Endodermal cell (in vitro differentiated cells): Measurements from ENCODE around the gene PDE4C. TPM values are rescaled to one million over a fixed set of nuclear protein-coding genes. Genes with fewer than 3 reads are reported as not detected.

Experiments used
- DNase-seq: peaks from one replicate; pipeline ENCODE4 v3.0.0-alpha.2; 2017
- H3K27ac ChIP-seq: 2 replicates; pipeline ENCODE4 v1.5.1; 2013; ENCODE audit warnings: mild to moderate bottlenecking, low read depth, low read length, moderate library complexity
- H3K27me3 ChIP-seq: 2 replicates; pipeline ENCODE4 v1.6.1; 2013; ENCODE audit warnings: mild to moderate bottlenecking, low read length, moderate library complexity; ENCODE audit not compliant: insufficient read depth, control insufficient read depth, poor library complexity, severe bottlenecking
- H3K36me3 ChIP-seq: 2 replicates; pipeline ENCODE4 v1.7.0; 2013; ENCODE audit warnings: mild to moderate bottlenecking, low read length, moderate library complexity; ENCODE audit not compliant: control insufficient read depth, insufficient read depth
- H3K4me1 ChIP-seq: one replicate; pipeline ENCODE4 v1.7.0; 2013; ENCODE audit warnings: low read length; ENCODE audit not compliant: control insufficient read depth, insufficient read depth
- H3K4me3 ChIP-seq: 2 replicates; pipeline ENCODE4 v1.5.1; 2013; ENCODE audit warnings: mild to moderate bottlenecking, low read length, moderate library complexity
- H3K9ac ChIP-seq: 2 replicates; pipeline ENCODE4 v1.6.1; 2013; ENCODE audit warnings: mild to moderate bottlenecking, low read length, moderate library complexity; ENCODE audit not compliant: poor library complexity, severe bottlenecking; ENCODE audit errors: extremely low read depth
- H3K9me3 ChIP-seq: 2 replicates; pipeline ENCODE4 v1.6.1; 2013; ENCODE audit warnings: mild to moderate bottlenecking, low read length, moderate library complexity; ENCODE audit not compliant: control insufficient read depth
- H3K27ac Mint-ChIP-seq: 2 replicates; pipeline ENCODE4 v1.8.0; 2020; ENCODE audit warnings: mixed read lengths
- H3K27me3 Mint-ChIP-seq: 2 replicates; pipeline ENCODE4 v1.8.0; 2021; ENCODE audit warnings: mild to moderate bottlenecking, mixed read lengths; ENCODE audit not compliant: insufficient read depth
- H3K36me3 Mint-ChIP-seq: 2 replicates; pipeline ENCODE4 v1.8.0; 2020; ENCODE audit warnings: low read depth, mixed read lengths
- H3K4me1 Mint-ChIP-seq: 2 replicates; pipeline ENCODE4 v1.8.0; 2020; ENCODE audit warnings: mixed read lengths
- H3K4me3 Mint-ChIP-seq: 2 replicates; pipeline ENCODE4 v1.8.0; 2020; ENCODE audit warnings: mild to moderate bottlenecking, moderate library complexity, mixed read lengths
- H3K9me3 Mint-ChIP-seq: 2 replicates; pipeline ENCODE4 v1.8.0; 2020; ENCODE audit warnings: mild to moderate bottlenecking, mixed read lengths
- CTCF ChIP-seq: fragments of 200-600 bp; sonication (generic); conservative IDR thresholded peaks from 2 replicates; pipeline ENCODE4 v1.5.0; 2021; ENCODE audit warnings: antibody characterized with exemption, mild to moderate bottlenecking
- WGBS, 2 experiments: methylation state at CpG; one replicate each; pipeline versions ENCODE4 v1.1.5 to v1.1.7; 2013; ENCODE audit warnings: missing lambda C conversion rate in 2 of 2, mixed read lengths in 1 of 2; ENCODE audit not compliant: insufficient coverage in 1 of 2, insufficient read length in 1 of 2; 5-methylcytosine and 5-hydroxymethylcytosine counted together
- total RNA-seq, 2 donors: library from RNA; stranded (reverse); fragmentation: NEBNext Ultra II Directional in 1 of 2; extraction: Animal tissue kit (Norgen Biotek cat#: 25700) in 1 of 2; gene quantifications; 2 replicates in 1 of 2; 3 replicates in 1 of 2; pipeline ENCODE4 v1.2.1, GENCODE V29; 2021

The PDE4C gene
- total RNA-seq, 2 donors from 2014 or later, result 1.1 to 2.4 TPM

DNA sequence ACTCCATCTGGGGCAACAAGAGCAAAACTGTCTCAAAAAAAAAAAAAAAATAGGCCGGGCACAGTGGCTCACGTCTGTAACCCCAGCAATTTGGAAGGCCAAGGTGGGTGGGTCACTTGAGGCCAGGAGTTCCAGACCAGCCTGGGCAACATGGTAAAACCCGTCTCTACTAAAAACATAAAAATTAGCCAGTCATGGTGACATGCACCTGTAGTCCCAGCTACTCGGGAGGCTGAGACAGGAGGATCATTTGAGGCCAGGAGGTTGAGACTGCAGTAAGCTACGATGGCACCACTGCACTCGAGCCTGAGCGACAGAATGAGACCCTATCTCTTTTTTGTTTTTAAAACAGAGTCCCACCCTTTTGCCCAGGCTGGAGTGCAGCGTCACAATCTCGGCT lies 44.1 kb upstream of the PDE4C start:
- Histone ChIP-seq H3K36me3 (peaks cover 1% of the 10 kb centered on the region), H3K27me3 (no peaks in the 10 kb centered on the region), H3K4me1 (no peaks in the 10 kb centered on the region), H3K9ac (no peak overlapping the region), H3K27ac (no peak overlapping the region), H3K9me3 (no peaks in the 10 kb centered on the region), H3K4me3 (no peak overlapping the region)
- 92 to 96% methylated on average over 7 to 9 of the region's 9 CpGs for WGBS, 2 experiments
- Mint-ChIP-seq H3K36me3 (peaks cover 28% of the 10 kb centered on the region), H3K27me3 (peaks cover 2% of the 10 kb centered on the region), H3K9me3 (no peaks in the 10 kb centered on the region), H3K27ac (no peak overlapping the region), H3K4me3 (no peak overlapping the region), H3K4me1 (no peaks in the 10 kb centered on the region)
- DNase-seq, result no peak
- TF ChIP-seq CTCF, result no peak

- Histone ChIP-seq H3K27ac (no peak overlapping the region), H3K4me3 (no peak overlapping the region), H3K9ac (no peak overlapping the region), H3K27me3 (no peaks in the 10 kb centered on the region), H3K4me1 (no peaks in the 10 kb centered on the region), H3K9me3 (no peaks in the 10 kb centered on the region), H3K36me3 (no peaks in the 10 kb centered on the region)
- Mint-ChIP-seq H3K27ac (no peak overlapping the region), H3K4me1 (no peaks in the 10 kb centered on the region), H3K4me3 (no peak overlapping the region), H3K27me3 (peaks cover 2% of the 10 kb centered on the region), H3K9me3 (no peaks in the 10 kb centered on the region), H3K36me3 (peaks cover 18% of the 10 kb centered on the region)
- no peak for TF ChIP-seq CTCF
- 88 to 92% methylated on average over 2 of the region's 2 CpGs for WGBS, 2 experiments
- no peak for DNase-seq
Measured at GRCh38 chr19:18269070-18269723, 43.0 kb upstream of the PDE4C start.

- Mint-ChIP-seq H3K9me3 (no peaks in the 10 kb centered on the region), H3K4me1 (no peaks in the 10 kb centered on the region), H3K27me3 (peaks cover under 1% of the 10 kb centered on the region), H3K27ac (no peak overlapping the region), H3K36me3 (peaks cover 18% of the 10 kb centered on the region), H3K4me3 (no peak overlapping the region)
- Histone ChIP-seq H3K27me3 (no peaks in the 10 kb centered on the region), H3K4me1 (no peaks in the 10 kb centered on the region), H3K4me3 (no peak overlapping the region), H3K9ac (no peak overlapping the region), H3K36me3 (no peaks in the 10 kb centered on the region), H3K9me3 (no peaks in the 10 kb centered on the region), H3K27ac (no peak overlapping the region)
- TF ChIP-seq CTCF, result no peak
- DNase-seq, result no peak
- WGBS, 2 experiments, result 93 to 95% methylated on average over 31 to 42 of the region's 42 CpGs
Measured at GRCh38 chr19:18266771-18267686, 40.8 kb upstream of the PDE4C start.
